Measurements from ENCODE around the gene SH3PXD2A.
"Not testable (repeated sequence)": the region's sequence is repeated elsewhere in the genome, so short reads cannot be mapped to it uniquely, and the experiment has no call there.

The SH3PXD2A gene

GRCh38 chr10:103764296-103765088 is 90.9 kb downstream of the SH3PXD2A start:
- no peak for DNase-seq

GRCh38 chr10:103763374-103764202 is 91.8 kb downstream of the SH3PXD2A start:
- DNase-seq: no peak

- DNase-seq: no peak
Observed at GRCh38 chr10:103762916-103763315, 92.5 kb downstream of the SH3PXD2A start.

- no peak for DNase-seq
Observed at GRCh38 chr10:103762162-103762561, 93.2 kb downstream of the SH3PXD2A start.

- DNase-seq: no peak
Observed at GRCh38 chr10:103761075-103761920, 94.1 kb downstream of the SH3PXD2A start.

- DNase-seq: not testable (repeated sequence)
Observed at GRCh38 chr10:103760233-103760632, 95.1 kb downstream of the SH3PXD2A start.

GRCh38 chr10:103759100-103759781 is 96.1 kb downstream of the SH3PXD2A start:
- no peak for DNase-seq

- no peak for DNase-seq
Observed at GRCh38 chr10:103758294-103758681, 97.1 kb downstream of the SH3PXD2A start.

- peak; percentile 72 for DNase-seq
Observed at GRCh38 chr10:103757531-103758293, 97.7 kb downstream of the SH3PXD2A start.

GRCh38 chr10:103756277-103756869 is 99.0 kb downstream of the SH3PXD2A start:
- no peak for DNase-seq

- no peak for DNase-seq
Observed at GRCh38 chr10:103752680-103753248, 102.6 kb downstream of the SH3PXD2A start.

GRCh38 chr10:103751667-103752290 is 103.6 kb downstream of the SH3PXD2A start:
- no peak for DNase-seq

- DNase-seq: no peak
Observed at GRCh38 chr10:103750836-103751235, 104.5 kb downstream of the SH3PXD2A start.

- DNase-seq: no peak
Observed at GRCh38 chr10:103749779-103750178, 105.6 kb downstream of the SH3PXD2A start.

- DNase-seq: no peak
Observed at GRCh38 chr10:103748020-103748419, 107.4 kb downstream of the SH3PXD2A start.

- DNase-seq: no peak
Observed at GRCh38 chr10:103747193-103747865, 108.0 kb downstream of the SH3PXD2A start.

GRCh38 chr10:103746598-103746997 is 108.8 kb downstream of the SH3PXD2A start:
- no peak for DNase-seq

GRCh38 chr10:103745341-103746247 is 109.8 kb downstream of the SH3PXD2A start:
- DNase-seq: no peak

- no peak for DNase-seq
Observed at GRCh38 chr10:103742824-103743223, 112.6 kb downstream of the SH3PXD2A start.
